HG03280 (cell line): ENCODE data around the gene CCDC192.

Experiments
- ATAC-seq: cut with Tn5 transposase; IDR thresholded peaks from one replicate; pipeline ENCODE4 v1.9.1; 2021; ENCODE audit warnings: mild to moderate bottlenecking, moderate library complexity; ENCODE audit not compliant: unreplicated experiment

Gene CCDC192

GRCh38 chr5:127872494-127872893, 169.3 kb downstream of the CCDC192 start:
- no peak for ATAC-seq

GRCh38 chr5:127875235-127876021, 172.2 kb downstream of the CCDC192 start:
- peak; percentile 88 for ATAC-seq

- ATAC-seq = no peak
Measured at GRCh38 chr5:127876384-127876783, 173.2 kb downstream of the CCDC192 start.

- ATAC-seq = no peak
Measured at GRCh38 chr5:127878174-127878750, 175.1 kb downstream of the CCDC192 start.

GRCh38 chr5:127884416-127884815, 181.2 kb downstream of the CCDC192 start:
- ATAC-seq = no peak

- ATAC-seq = no peak
Measured at GRCh38 chr5:127885176-127885575, 182.0 kb downstream of the CCDC192 start.

GRCh38 chr5:127886081-127886480, 182.9 kb downstream of the CCDC192 start:
- ATAC-seq = no peak

GRCh38 chr5:127887282-127887681, 184.1 kb downstream of the CCDC192 start:
- no peak for ATAC-seq

GRCh38 chr5:127891942-127892341, 188.8 kb downstream of the CCDC192 start:
- no peak for ATAC-seq

GRCh38 chr5:127892467-127893207, 189.4 kb downstream of the CCDC192 start:
- no peak for ATAC-seq

- no peak for ATAC-seq
Measured at GRCh38 chr5:127893232-127893631, 190.0 kb downstream of the CCDC192 start.

- ATAC-seq = no peak
Measured at GRCh38 chr5:127894461-127894860, 191.3 kb downstream of the CCDC192 start.

- no peak for ATAC-seq
Measured at GRCh38 chr5:127898551-127899213, 195.5 kb downstream of the CCDC192 start.

- ATAC-seq = no peak
Measured at GRCh38 chr5:127899214-127899610, 196.0 kb downstream of the CCDC192 start.

- no peak for ATAC-seq
Measured at GRCh38 chr5:127906562-127907204, 203.5 kb downstream of the CCDC192 start.

GRCh38 chr5:127907907-127908306, 204.7 kb downstream of the CCDC192 start:
- ATAC-seq = no peak

- ATAC-seq = peak; percentile 72
Measured at GRCh38 chr5:127909066-127909465, 205.9 kb downstream of the CCDC192 start.

- ATAC-seq = no peak
Measured at GRCh38 chr5:127909821-127910220, 206.6 kb downstream of the CCDC192 start.

GRCh38 chr5:127910307-127910956, 207.2 kb downstream of the CCDC192 start:
- ATAC-seq = no peak

GRCh38 chr5:127911619-127912018, 208.4 kb downstream of the CCDC192 start:
- no peak for ATAC-seq
